ENCODE data around the gene ANKRD33B.

DNA sequence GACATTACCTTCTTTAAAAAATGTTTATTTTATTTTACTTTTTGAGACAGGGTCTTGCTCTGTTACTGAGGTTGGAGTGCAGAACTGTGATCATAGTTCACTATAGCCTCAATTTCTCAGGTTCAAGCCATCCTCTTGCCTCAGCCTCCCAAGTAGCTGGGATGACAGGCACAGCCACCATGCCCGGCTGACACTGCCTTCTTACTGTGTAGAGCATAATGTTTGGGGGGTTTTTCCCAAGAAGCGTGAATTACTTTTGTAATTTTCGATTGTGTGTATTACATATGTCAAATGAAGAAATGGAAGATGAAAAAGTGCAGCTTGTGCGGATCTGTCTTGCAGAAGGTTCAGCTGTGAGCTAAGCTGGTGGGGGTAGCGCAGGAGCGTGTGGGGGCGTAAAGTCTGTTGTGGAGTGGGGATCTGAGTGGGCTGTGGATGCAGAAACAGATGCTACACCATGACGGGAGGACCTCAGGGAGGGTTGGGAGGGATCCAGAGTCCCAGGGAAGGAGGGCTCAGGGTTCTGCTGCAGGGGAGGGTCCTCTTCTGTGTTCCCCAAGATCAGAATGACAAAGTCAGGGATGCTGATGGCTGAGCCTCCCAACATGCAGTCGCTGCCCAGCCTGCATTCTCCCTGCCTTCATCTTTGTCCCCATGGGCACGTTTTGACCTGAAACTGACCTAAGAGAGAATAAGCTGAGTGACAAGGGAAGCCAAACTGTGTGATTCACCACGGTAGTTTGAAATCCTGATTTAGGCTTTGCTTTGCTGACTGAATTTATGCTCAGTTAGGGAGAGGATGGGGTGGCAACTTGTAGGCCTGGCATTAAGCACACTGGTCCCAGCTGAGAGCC is 6.8 kb upstream of the ANKRD33B start:
- no peak for TF ChIP-seq POLR2AphosphoS5 (IDR thresholded peaks at IDR 0.05)
- TF ChIP-seq, protein P1, sequence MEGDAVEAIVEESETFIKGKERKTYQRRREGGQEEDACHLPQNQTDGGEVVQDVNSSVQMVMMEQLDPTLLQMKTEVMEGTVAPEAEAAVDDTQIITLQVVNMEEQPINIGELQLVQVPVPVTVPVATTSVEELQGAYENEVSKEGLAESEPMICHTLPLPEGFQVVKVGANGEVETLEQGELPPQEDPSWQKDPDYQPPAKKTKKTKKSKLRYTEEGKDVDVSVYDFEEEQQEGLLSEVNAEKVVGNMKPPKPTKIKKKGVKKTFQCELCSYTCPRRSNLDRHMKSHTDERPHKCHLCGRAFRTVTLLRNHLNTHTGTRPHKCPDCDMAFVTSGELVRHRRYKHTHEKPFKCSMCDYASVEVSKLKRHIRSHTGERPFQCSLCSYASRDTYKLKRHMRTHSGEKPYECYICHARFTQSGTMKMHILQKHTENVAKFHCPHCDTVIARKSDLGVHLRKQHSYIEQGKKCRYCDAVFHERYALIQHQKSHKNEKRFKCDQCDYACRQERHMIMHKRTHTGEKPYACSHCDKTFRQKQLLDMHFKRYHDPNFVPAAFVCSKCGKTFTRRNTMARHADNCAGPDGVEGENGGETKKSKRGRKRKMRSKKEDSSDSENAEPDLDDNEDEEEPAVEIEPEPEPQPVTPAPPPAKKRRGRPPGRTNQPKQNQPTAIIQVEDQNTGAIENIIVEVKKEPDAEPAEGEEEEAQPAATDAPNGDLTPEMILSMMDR (IDR thresholded peaks at IDR 0.05), result no peak

All from suprapubic skin (tissue), 3 donors.